HG02610 (cell line): ENCODE results near the gene MRPL14.
"Not testable (repeated sequence)": the region's sequence is repeated elsewhere in the genome, so short reads cannot be mapped to it uniquely, and the experiment has no call there.

Experiments used
- ATAC-seq: cut with Tn5 transposase; IDR thresholded peaks from one replicate; pipeline ENCODE4 v1.9.1; 2021; ENCODE audit warnings: mild to moderate bottlenecking, moderate library complexity; ENCODE audit not compliant: unreplicated experiment

Gene MRPL14

DNA sequence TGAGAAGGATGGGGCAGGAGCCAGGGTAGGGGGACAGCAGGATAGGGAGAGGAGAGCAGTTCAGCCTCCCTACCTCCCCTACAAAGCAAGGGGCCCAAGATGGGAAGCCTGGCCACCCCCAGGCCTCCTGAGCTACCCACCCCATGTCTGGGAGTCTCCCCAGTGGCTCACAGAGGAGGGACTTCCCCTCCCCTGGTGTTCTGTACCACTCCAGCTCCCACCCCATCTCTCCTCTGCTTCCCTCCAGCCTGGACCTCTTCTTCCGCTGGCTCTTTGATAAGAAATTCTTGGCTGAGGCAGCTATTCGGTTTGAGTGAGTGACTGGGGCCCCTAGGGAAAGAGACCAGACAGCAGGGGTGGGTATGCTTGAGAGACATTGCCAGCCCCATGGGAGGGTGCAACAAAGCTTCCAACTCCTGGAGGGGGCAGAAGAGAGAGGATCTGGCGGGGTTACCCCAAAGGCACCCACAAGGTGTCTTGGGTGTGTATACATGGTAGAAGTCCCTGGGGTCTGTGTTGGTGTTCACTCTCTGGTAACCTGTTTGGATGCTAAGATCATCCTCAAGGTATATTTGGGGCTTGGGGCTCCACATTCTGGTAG is 23.2 kb upstream of the MRPL14 start:
- ATAC-seq, result no peak

DNA sequence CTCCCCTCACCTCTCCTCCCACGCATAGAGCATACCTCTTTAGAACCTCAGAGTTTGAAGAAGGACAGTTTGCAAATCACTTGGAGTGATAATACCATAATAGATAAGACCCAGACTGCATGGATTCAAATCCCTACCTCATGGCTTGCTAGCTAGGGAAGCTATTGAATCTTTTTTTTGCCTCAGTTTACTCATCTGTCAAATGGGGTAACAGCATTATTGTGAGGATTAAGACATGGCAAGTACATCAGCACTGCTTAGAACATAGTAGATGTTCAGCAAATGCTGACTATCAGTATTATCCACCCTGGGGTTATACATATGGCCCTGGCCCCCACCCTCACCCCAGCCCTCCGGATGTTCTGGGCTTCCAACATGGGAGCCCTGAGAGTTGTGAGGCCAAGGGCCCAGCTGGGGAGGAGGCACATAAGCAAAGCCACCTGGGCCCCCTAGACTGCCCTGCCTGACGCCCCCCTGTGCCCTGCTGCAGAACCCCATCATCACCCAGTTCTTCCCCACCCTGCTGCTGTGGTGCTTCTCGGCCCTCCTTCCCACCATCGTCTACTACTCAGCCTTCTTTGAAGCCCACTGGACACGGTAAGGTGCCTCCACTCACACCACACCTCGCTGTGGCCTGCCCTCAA is 22.2 kb upstream of the MRPL14 start:
- ATAC-seq, result no peak

DNA sequence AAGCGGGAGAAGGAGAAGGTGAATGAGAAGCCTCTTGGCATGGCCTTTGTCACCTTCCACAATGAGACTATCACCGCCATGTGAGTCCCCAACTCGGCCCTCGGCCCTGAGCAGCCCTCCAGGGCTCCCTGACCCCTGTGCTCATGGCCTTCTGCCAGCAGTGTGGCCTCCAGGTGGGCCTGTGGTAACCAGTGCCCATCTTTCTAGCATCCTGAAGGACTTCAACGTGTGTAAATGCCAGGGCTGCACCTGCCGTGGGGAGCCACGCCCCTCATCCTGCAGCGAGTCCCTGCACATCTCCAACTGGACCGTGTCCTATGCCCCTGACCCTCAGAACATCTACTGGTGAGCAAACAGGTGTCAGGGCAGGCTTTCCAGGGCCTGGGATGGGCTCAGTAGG is 21.1 kb upstream of the MRPL14 start:
- ATAC-seq, result no peak

DNA sequence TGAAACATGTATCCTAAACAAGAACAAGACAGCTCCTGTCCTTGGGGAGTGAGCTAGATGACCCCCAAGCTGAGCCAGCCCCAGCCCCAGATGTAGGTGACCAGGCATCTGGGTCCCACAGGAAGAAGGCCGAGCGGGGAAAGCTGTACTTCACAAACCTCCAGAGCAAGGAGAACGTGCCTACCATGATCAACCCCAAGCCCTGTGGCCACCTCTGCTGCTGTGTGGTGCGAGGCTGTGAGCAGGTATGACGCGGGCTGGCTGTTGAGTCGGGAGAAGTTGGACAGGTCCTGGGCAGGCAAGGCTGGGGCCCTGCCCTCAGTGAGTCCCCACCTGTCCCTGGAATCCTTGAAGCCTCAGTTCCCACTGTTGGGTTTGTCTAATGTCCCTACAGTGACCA is 20.0 kb upstream of the MRPL14 start:
- ATAC-seq, result no peak

DNA sequence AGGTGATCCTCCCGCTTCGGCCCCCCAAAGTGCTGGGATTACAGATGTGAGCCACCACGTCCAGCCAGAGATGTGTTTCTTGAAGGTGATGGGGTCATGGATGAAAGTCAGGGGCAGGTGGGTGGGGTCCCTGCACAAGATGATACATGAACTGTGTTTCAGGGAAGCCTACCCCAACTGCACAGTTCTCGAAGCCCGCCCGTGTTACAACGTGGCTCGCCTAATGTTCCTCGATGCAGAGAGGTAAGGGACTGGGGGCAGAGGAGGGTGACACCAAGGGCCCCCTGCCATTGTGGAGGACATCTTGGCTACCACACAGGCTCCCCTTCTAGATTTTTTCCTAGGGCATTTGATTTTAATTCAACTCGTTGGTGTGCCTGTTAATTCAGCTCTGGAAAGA is 19.4 kb upstream of the MRPL14 start:
- ATAC-seq, result no peak

DNA sequence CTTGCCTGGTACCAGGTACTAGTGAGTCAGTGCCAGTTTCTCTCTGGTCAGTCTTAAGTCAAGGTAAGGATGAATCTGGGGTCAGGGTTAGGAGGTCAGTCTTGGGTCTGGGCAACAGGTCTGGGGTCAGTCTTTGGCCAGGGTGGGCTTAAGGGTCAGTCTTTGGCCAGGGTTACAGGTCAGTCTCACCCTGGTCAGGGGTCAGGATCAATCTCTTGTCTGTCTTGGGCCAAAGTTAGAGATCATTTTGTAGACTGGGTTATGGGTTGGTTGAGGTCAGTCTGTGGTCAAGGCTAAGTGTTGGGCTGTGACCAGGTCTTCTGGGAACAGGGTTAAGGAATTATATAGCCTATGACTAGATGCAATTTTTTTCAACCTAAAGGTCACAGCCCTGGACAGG is 18.6 kb upstream of the MRPL14 start:
- no peak for ATAC-seq

DNA sequence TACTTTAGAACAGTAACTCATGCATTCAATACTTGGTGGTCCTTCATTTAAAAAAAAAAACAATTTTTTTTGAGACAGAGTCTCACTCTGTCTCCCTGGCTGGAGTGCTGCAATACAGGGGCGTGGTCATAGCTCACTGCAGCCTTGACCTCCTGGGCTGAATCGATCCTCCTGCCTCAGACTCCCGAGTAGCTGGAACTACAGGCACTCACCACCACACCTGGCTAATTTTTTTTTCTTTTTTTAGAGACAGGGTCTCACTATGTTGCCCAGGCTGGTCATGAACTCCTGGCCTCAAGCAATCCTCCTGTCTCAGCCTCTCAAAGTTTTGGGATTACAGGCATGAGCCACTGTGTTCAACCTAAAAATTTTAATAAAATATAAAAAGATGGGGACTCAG is 17.3 kb upstream of the MRPL14 start:
- not testable (repeated sequence) for ATAC-seq

DNA sequence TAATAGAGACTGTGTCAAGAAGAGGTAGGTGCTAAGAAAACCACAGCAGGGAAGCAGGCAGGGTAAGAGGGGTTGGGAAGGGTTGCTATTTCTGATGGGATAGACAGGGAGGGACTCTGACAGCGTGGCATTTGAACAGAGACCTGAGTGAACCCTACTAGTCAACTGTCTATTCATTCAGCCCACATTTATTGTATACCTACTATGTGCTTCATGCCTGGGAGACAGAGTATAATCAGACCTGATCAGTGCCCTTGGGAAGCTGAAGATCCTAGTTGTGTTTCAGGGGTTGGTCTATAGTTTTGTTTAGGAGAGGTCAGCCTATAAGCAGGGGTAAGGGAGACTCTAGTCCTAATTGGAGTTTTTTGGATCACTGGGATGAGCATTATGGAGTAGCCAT is 16.5 kb upstream of the MRPL14 start:
- no peak for ATAC-seq

DNA sequence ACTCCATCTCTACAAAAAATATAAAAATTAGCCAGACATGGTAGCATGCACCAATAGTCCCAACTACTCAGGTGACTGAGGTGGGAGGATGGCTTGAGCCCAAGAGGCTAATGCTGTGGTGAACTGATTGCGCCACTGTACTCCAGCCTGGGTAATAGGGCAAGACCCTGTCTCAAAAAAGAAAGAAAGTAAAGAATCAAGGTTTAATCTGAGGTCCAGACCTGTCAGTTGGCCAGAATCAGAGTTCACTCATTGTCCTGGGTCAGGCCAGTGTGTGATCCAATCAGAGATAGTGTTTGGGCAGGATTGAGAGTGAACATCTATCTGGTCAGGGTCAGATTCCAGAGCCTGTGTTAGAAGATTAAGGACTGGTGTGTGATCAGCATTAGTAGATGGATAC is 15.6 kb upstream of the MRPL14 start:
- ATAC-seq, result no peak

DNA sequence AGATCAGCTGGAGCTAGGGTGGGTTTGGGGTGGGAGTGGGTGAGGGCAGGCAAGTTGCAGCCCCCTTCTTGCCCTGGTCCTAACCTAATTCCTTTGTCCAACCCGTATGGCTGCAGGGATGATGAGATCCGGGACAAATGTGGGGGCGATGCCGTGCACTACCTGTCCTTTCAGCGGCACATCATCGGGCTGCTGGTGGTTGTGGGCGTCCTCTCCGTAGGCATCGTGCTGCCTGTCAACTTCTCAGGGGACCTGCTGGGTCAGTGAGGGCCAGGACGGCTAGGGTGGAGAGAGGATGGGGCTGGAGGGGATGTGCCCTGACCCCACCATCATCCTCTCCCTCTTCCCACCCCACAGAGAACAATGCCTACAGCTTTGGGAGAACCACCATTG is 12.1 kb upstream of the MRPL14 start:
- no peak for ATAC-seq

DNA sequence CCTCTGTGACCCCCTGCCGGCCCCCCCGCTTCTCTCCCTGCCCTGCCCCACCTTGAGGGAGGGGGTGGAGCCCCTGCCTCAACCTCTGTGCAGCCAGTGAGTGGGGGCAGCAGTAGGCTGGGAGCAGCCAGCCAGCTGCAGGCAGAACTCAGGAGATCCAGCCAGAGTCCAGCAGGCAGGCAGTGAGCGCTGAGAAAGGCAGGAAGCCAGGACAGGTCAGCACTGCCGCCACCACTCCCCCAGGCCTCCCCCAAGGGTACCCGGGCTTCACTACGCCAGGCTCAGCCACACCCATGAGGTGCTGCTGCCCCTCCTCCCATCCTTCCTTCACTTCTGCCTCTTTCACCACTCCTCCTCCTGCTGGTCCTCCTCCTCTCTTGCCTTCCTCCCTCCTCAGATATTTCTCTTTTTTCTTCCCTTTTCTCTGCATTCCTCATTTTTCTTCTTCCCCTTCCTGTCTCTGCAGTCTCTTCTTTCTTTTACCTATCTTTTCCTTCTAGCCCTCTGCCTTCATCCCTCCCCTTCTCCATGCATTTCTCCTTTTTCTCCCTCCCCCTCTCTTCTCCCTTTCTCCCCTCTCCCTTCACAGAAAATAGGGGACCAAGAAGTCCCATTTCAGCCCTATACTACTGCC is 11.6 kb upstream of the MRPL14 start:
- ATAC-seq, result no peak

DNA sequence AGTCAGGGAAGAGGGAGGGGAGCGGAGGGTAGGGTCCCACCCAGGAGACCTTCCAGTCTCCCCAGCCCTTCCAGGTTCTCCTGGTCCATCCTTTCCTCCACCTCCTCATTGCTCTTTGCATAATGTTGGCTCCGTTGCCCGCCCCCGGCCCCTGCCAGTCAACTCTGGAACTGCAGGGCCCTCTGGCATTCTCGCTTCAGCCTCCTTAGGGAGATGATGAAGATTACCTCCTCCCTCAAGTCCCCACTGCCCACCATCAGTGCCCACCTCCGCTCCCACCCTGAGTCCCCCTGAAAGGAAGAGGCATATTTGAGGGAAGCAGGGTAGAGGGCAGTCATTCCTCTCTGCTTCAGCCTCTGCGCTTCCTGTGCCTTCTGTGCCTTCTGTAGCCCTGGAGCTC is 8.6 kb upstream of the MRPL14 start:
- ATAC-seq, result no peak

DNA sequence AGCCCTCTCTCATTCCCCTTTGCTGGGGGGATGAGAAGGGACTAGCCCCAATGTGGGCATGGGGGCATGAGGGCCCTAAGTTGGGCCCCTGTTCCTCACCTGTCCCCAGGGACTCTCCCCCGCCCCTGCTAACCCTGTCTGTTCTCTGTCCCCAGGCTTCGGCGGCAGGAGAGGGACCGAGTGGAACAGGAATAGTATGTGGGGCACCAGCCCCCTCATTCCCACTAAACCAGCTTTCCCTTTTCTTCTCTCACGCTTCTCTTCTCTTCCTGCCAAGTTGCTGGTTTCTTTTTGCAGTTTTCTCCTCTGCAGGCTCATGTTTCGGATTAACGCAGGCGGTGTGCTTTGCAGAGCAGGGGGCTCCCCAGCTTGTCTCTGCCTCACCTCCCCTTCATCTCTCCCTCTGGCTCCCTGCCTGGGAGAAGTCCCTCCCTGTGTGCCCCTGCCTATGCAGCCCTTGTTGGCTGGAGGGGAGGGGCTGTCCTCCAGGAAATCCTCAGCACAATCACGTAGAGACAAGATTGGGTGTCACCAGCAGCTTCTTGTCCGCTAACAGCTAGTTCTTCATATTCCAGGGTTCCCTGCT is 8.0 kb upstream of the MRPL14 start:
- ATAC-seq, result no peak

DNA sequence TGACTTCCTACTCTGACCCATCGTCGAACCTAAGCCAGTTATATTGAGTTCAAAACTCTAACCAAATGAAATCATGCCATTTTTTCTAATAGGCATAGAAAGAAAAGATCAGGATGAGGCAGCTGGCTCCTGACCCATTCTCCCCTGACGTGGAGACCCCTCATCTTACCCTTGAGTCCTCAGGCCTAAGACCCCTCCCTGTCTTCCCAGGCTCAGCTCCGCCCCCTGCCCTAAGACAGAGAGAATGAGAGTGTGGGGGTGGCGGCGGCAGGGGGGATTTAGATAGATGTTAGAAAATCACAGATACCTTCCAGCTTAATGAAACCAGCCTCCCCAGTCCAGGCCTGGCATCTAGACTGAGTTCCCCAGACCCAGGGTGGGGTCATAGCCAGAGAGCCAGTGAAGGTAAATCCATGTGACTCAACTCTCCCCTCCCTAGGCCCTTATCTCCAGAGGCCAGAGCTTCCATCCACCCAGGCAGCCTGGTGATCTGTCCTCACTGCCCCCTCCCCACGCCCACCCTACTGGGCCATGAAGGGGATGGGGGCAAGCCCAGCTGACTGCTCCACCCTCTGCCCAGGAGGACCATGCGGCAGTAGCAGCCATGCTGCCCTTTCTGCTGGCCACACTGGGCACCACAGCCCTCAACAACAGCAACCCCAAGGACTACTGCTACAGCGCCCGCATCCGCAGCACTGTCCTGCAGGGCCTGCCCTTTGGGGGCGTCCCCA is 6.9 kb upstream of the MRPL14 start:
- no peak for ATAC-seq

DNA sequence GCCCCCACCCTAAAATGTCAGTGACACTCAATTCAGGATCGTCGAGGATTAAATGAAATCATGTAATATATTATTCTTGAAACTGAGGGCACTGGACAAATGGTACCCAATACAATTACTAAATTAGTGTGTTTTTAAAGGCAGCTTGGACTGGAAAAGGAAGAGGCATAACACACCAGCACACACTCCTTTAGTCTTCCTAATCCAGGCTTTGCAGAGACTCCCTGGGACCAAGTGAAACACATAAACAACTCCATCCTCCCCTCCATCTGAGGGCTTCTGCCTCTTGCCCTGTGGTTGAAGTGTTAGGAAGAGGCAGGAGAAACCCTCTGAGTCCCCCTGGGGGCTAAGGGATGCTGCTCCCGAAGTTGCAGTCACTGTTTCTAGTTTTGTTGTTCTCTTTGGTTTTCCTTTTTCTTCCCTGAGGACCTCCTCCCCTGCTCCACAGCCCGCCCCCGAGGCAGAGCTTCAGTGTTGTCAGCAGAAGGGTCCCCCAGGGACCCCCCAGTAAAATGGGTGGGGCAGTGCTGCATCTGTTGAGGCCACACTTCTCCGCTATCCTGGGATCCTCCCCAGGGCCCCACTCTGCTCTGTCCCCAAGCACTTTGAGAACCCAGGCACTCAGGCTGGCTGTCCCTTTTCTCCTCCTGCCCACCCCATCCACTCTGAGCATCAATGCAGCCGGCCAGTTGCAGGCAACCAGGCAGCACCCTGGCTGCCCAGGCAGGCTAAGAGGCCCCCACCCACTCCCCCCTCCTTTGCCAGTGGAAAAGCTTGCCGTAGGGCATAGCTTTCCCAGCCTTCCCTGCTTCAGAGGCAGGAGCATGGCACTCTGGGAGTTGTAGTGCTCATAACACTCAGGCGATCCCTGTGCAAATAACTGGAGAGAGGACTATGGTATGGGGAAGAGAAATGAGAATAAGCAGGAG is 6.0 kb upstream of the MRPL14 start:
- ATAC-seq, result no peak

DNA sequence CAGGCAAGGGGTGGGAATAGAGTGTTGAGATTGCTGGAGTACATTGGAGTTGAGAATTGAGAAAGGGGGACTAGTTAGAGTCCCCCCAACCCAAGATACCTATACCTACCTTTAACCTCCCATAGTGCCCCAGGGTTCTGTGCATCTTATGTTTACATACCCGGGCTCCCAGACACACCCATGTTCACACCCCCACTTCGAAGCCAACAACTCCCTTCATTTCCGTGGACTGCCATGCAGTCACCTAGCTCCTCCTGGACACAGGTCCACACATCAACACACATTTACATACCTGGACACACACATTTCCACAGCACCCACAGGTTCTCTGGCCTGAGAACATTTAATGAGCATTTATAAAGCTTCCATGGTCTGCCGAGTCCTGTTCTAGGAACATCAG is 5.2 kb upstream of the MRPL14 start:
- ATAC-seq, result no peak

DNA sequence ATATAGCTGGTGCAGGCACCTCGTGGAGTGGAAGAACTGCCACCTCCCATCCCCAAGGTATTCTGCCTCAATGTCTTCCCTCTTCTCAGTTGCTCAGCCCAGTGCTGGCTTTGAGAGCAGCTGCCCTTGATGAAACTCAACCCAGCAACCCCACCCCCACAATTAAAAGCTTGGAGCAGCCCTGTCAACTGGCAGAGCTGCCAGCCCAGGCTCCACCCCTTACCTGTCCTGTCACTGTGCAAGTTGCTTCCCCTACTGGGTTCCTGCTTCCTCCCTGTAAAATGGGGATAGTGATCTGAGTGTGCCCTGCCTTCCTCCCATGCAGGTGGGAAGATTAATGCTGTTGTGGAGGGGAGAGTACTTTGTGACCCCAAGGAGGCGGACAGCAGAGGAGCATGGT is 4.6 kb upstream of the MRPL14 start:
- ATAC-seq, result no peak

DNA sequence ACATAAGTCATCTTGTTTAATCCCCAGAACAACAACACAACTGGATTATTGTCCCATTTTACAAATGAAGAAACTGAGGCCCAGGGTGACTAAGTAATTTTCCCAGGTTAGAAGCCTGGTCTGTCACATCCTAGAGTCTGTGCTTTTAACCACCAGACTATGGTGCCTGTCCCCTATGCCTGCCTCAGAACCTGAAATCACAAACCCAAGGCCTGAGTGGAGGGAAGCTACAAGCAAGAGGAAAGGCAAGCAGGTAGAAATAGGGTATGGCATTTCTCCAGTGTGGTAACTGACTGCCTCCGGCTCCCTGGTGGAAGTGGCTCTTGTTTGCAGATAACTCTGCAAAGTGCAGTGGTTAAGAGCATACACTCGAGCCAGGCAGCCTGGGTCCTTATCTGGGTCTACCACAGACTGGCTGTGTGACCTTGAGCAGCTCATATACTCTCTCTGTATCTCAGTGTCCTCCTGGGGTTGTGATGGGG is 2.6 kb upstream of the MRPL14 start:
- ATAC-seq, result no peak

DNA sequence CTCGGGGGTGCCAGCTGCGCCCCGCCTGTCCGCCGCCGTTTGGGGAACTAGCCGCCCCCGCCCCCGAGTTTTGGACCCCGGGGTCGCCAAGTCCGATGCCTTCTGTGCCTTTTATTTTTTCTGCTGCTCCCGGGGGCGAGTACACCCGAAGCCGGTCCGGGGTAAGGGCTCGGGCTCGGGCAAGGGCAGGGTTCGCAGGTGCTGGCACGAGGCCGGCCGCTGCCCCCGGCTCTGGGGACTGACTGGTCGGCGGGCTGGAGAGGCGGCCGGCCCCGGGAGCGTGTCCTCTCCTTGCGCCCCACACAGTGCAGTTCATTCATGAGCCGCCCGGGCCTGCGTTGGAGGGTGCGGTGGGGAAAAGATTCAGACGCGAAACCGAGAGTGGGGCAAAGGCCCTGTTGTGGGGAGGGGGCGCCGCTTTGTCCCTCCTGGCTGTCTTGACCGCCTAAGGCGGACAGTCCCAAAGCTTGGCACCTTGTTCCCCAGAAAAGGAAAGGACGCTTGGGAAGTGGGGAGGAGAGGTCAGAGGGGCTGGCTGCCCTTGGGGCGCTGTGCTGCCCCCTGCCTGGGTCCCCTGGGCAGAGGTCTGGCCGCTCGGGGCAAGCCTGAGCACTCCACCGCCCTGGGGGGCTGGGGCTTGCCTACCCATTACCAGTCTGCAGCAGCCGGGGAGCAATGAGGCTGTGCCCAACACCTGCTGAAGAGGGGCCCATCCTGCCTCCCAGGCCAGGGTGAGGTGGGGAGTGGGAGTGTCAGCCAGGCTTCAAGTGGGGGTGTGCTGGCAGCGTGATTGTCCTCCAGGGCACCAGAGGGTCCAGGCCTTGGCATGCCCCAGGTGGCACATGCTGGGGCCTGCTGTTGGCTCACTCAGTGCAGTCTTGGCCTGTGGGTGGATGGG is 1.0 kb upstream of the MRPL14 start:
- no peak for ATAC-seq
